Prostate gland (tissue), 2 donors: Measurements from ENCODE around the gene RCN1.

Source experiments
- CTCF ChIP-seq, 4 experiments: fragments of 200-600 bp in 2 of 4; fragments of 450-650 bp in 2 of 4; sonication (generic) in 2 of 4; IDR thresholded peaks; 1 replicate in 3 of 4; 2 replicates in 1 of 4; pipeline ENCODE4 v1.5.1; 2016 to 2019; ENCODE audit warnings: antibody characterized with exemption in 4 of 4, mild to moderate bottlenecking in 2 of 4, moderate library complexity in 2 of 4
- POLR2AphosphoS5 ChIP-seq: sonication (generic); formaldehyde crosslinking; IDR thresholded peaks from one replicate; pipeline ENCODE4 v1.6.1; 2017; ENCODE audit warnings: antibody characterized with exemption

GRCh38 chr11:32071811-32072210 lies 19.1 kb upstream of the RCN1 start:
- peak in 1 of 4 experiments; percentile 16 for TF ChIP-seq CTCF (IDR thresholded peaks at IDR 0.05)
- no peak for TF ChIP-seq POLR2AphosphoS5
